ENCODE data around the gene SHISA6.
"Not testable (repeated sequence)": the region's sequence is repeated elsewhere in the genome, so short reads cannot be mapped to it uniquely, and the experiment has no call there.

The SHISA6 gene

DNA sequence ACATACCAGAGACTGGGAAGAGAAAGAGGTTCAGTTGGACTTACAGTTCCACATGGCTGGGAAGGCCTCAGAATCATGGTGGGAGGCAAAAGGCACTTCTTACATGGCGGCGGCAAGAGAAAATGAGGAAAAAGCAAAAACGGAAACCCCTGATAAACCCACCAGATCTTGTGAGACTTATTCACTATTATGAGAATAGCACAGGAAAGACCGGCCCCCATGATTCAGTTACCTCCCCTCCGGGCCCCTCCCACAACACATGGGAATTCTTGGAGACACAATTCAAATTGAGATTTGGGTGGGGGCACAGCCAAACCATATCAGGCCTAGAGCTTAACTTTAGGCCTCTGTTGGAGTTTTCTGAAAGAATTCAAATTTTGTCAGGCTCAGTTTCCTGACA, 60.9 kb downstream of the SHISA6 start:
- H3K27me3 Mint-ChIP-seq; H3K36me3 Mint-ChIP-seq (ENCODE audit: low read depth); H3K4me1 Mint-ChIP-seq (ENCODE audit: low read depth); H3K9me3 Mint-ChIP-seq; H3K4me3 Mint-ChIP-seq; H3K27ac Mint-ChIP-seq; intact Hi-C loops (cut with micrococcal nuclease): not testable (repeated sequence)

DNA sequence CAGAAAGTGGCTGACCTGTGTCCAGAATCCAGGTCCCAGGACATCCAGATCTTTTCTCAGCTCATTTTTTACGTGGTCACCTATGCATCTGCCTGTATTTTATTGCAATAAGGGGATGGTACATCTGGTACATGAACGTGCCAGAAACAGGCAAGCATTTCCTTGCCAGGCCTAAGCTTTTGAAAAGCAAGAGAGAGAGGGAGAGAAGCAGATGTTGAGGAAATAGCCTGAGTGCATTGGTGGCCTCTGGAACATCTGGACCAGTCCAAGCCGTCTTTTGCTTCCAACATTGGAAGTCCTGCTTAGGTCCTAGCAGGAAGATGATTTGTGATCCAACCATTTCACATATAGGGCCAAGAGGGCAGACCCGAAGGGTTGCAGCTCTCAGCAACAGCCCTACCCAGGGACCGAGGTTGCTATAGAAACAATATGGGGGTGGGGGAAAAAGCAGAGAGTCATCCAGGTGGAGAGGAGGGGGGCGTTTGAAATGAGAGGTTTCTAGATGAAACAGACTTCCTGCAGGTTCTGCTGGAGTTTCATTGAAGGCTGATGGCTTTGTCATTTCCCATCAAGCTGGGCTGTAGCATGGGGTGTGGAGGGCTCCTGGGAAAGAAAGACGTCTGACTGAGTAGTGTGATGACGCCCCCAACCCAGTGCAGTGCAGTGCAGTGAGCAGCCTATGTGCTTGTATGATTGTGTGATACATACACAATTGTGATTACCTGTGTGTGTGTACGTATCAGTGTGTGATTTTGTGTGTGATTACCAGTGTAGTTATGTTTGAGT, 61.6 kb downstream of the SHISA6 start:
- intact Hi-C loops (cut with micrococcal nuclease), result no loop called here
- no peak overlapping the region for H3K27ac Mint-ChIP-seq

DNA sequence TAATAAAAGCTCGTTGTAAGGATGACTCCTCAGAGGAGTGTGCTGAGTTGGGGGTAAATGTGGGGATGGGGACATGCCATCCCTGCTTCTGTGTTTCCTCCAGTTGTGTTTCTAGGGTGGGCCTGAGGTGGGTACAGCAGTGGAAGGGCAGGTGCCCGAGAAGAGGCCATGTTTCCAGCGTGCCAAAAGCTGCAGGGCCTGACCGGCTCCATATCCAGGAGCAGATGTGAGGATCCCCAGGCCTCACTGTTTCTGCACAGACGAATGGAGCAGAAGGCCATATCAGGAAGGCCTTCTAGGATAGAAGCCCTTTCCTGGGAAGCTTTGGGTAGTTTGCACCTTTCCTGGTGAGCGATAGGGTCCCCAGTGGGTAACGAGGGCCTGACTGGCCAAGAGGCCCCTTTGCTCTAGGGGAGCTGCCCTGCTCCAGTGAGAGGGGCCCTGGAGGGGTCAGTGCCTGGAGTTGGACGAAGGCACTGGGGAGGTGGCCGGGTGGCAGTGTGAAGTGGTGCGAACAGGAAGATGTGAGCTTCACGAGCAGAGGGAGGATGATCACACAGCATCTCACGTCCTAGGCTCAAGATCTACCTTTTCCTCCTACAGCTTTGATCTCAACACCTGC, 62.9 kb downstream of the SHISA6 start:
- intact Hi-C loops (cut with micrococcal nuclease), result no loop called here
- Mint-ChIP-seq H3K27me3 (no peaks in the 10 kb centered on the region), H3K4me1 (ENCODE audit: low read depth) (no peaks in the 10 kb centered on the region), H3K36me3 (ENCODE audit: low read depth) (no peaks in the 10 kb centered on the region), H3K4me3 (no peak overlapping the region), H3K27ac (no peak overlapping the region), H3K9me3 (no peaks in the 10 kb centered on the region)

More for the DNA sequence above, 61.6 kb downstream of the SHISA6 start:
- Mint-ChIP-seq H3K4me3 (no peak overlapping the region), H3K9me3 (no peaks in the 10 kb centered on the region), H3K27me3 (no peaks in the 10 kb centered on the region), H3K4me1 (ENCODE audit: low read depth) (no peaks in the 10 kb centered on the region), H3K36me3 (ENCODE audit: low read depth) (no peaks in the 10 kb centered on the region)

DNA sequence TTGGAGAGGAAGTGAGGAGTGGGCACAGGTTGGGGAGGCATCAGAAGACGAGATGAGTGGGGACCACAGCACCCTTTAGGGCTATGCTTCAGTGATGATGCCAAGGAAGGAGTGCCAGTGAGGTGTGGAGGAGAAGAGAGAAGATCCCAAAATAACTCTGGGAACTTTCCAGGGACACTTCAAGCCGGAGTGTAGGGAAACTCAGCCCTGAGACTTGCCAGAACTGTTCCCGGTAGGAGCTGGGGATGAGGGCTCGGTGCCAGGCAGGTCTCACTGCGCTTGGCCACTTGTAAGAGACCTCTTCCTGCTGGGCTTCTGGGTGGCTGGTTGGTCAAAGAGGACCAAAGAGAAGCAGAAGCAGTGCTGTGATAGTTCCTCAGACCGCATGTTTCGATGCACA, 63.6 kb downstream of the SHISA6 start:
- H3K4me1 Mint-ChIP-seq (ENCODE audit: low read depth), result no peaks in the 10 kb centered on the region
- H3K36me3 Mint-ChIP-seq (ENCODE audit: low read depth), result no peaks in the 10 kb centered on the region
- H3K27me3 Mint-ChIP-seq, result no peaks in the 10 kb centered on the region
- no peak overlapping the region for H3K27ac Mint-ChIP-seq
- no peak overlapping the region for H3K4me3 Mint-ChIP-seq
- intact Hi-C loops (cut with micrococcal nuclease), result no loop called here
- no peaks in the 10 kb centered on the region for H3K9me3 Mint-ChIP-seq

DNA sequence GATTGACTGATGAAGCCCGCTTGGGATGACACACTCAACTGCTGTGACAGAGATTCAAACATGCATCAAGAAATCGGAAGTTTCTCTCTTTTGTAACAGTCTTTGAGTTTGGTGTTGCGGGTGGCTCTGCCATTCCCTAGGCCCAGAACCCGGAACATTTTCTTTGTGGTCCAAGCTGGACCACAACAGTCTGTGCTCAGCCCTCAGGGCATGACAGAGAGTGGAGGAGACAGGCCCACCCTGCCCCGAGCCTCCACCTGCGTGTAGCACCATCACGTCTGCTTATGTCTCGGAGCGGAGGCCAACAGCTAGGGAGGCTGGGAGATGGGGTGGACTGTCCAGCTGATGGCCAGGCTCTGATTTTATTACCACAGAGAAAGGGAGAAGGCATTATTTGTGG, 64.5 kb downstream of the SHISA6 start:
- Mint-ChIP-seq H3K36me3 (ENCODE audit: low read depth) (no peaks in the 10 kb centered on the region), H3K4me1 (ENCODE audit: low read depth) (no peaks in the 10 kb centered on the region), H3K4me3 (no peak overlapping the region), H3K27ac (no peak overlapping the region), H3K27me3 (no peaks in the 10 kb centered on the region), H3K9me3 (no peaks in the 10 kb centered on the region)
- intact Hi-C loops (cut with micrococcal nuclease), result no loop called here

DNA sequence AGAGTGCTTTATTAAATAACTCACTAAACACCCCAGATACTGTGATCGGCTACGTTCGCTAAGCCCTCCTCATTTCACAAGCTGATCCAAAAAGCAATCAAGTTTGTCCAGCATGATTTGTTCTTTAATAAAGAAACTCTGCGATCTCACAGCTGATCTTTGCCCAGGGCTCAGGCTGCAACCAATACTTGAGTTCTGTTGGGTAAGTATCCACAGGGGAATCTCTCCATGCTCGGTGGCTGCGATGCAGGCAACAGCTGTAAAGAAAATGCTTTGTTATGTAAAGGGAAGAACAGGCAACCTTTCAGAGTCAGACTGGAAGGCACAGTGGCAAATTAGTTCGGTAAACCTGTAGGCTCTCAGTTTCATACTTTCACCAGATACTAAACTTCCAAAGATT, 67.5 kb downstream of the SHISA6 start:
- Mint-ChIP-seq H3K27ac (no peak overlapping the region), H3K36me3 (ENCODE audit: low read depth) (no peaks in the 10 kb centered on the region), H3K27me3 (no peaks in the 10 kb centered on the region), H3K4me3 (no peak overlapping the region), H3K9me3 (no peaks in the 10 kb centered on the region), H3K4me1 (ENCODE audit: low read depth) (no peaks in the 10 kb centered on the region)
- intact Hi-C loops (cut with micrococcal nuclease), result no loop called here

DNA sequence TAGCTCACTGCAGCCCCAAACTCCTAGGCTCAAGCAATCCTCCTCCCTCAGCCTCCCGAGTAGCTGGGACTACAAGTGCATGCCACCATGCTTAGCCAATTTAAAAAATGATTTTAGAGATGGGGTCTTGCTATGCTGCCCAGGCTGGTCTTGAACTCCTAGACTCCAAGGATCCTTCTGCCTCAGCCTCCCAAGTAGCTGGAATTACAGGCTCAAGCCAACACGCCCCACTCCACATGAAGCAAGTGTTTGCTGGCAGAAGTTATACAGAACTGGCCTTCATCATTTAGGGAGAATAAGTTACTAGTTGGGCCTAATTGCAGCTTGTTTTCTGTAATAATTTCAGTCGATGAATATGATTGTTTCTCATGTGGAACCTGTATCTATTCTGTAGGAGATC, 68.0 kb downstream of the SHISA6 start:
- intact Hi-C loops (cut with micrococcal nuclease), result no loop called here
- Mint-ChIP-seq H3K4me1 (ENCODE audit: low read depth) (no peaks in the 10 kb centered on the region), H3K9me3 (no peaks in the 10 kb centered on the region), H3K27me3 (no peaks in the 10 kb centered on the region), H3K36me3 (ENCODE audit: low read depth) (no peaks in the 10 kb centered on the region), H3K27ac (no peak overlapping the region), H3K4me3 (no peak overlapping the region)

DNA sequence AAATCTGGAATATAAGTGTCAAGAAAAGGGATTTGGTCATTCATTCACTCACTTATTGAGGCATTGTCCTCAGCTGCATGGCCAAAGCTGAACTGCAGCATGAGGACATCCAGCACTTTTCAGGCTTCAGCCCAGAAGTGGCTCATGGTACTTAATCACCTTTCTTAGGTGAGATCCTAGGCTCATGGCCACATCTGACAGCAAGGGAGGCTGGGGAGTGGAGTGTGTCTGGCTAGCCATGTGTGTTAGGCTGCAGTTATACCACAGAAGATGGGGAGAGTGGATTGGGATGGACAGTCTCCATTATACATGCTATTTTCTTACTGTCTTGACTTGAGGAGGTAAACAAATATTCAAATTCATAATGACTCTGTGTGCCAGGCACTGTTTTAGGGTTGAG, 68.8 kb downstream of the SHISA6 start:
- no peak overlapping the region for H3K27ac Mint-ChIP-seq
- H3K9me3 Mint-ChIP-seq, result no peaks in the 10 kb centered on the region
- H3K4me3 Mint-ChIP-seq, result no peak overlapping the region
- no peaks in the 10 kb centered on the region for H3K36me3 Mint-ChIP-seq (ENCODE audit: low read depth)
- no peaks in the 10 kb centered on the region for H3K27me3 Mint-ChIP-seq
- intact Hi-C loops (cut with micrococcal nuclease), result no loop called here
- H3K4me1 Mint-ChIP-seq (ENCODE audit: low read depth), result no peaks in the 10 kb centered on the region

DNA sequence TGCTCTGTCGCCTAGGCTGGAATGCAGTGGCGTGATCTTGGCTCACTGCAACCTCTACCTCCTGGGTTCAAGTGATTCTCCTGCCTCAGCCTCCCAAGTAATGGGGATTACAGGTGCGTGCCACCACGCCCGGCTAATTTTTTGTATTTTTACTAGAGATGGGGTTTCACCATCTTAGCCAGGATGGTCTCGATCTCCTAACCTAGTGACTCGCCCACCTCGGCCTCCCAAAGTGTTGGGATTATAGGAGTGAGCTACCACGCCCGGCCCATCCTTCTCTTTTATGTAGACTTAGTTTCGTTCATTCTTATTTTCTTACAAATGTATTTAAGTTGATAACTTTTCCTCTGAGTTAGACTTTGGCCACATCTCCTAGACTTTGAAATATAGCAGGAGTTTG, 75.4 kb downstream of the SHISA6 start:
- H3K4me3 Mint-ChIP-seq; H3K4me1 Mint-ChIP-seq (ENCODE audit: low read depth); H3K27me3 Mint-ChIP-seq; intact Hi-C loops (cut with micrococcal nuclease); H3K36me3 Mint-ChIP-seq (ENCODE audit: low read depth); H3K9me3 Mint-ChIP-seq; H3K27ac Mint-ChIP-seq: not testable (repeated sequence)

DNA sequence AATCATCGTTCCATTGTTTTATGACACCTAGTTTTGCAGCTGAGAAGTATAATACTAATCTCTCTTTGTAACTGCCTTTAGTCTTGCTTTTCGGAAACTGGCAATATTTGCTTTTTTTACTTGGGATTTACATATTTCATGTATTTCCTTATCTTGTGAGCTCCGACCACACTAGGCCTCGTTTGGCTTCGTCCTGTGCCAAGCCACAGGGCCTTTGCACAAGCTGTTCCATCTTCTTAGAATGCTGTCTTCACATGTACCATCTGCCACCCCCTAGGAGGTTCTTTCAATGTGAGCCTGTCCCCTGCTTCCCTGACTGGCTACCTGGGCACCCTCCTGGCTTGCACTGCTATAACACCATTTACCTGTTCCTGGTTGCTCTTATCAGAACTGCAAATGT, 77.2 kb downstream of the SHISA6 start:
- Mint-ChIP-seq H3K9me3 (no peaks in the 10 kb centered on the region), H3K27me3 (no peaks in the 10 kb centered on the region), H3K4me3 (no peak overlapping the region), H3K27ac (no peak overlapping the region), H3K4me1 (ENCODE audit: low read depth) (no peaks in the 10 kb centered on the region), H3K36me3 (ENCODE audit: low read depth) (no peaks in the 10 kb centered on the region)
- intact Hi-C loops (cut with micrococcal nuclease), result no loop called here

DNA sequence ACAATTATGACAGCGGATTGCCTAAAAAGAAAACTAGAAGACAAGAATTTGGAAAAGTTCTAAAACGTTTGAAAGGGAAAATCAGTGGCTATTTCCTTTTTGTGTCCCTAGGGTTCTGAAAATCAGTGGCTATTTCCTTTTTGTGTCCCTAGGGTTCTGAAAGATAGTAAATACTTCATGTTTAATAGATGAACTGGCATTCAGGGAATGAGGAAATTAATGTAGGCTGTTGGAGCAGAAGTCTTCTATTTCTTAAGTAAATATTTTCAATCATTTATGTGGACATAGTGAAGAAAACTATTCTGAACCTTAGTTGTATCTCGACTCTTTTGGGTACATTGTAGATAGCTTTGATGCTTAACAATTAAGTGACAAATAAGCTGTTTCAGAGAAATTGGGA, 78.9 kb downstream of the SHISA6 start:
- Mint-ChIP-seq H3K4me1 (ENCODE audit: low read depth) (no peaks in the 10 kb centered on the region), H3K36me3 (ENCODE audit: low read depth) (no peaks in the 10 kb centered on the region), H3K9me3 (peaks cover 10% of the 10 kb centered on the region)

DNA sequence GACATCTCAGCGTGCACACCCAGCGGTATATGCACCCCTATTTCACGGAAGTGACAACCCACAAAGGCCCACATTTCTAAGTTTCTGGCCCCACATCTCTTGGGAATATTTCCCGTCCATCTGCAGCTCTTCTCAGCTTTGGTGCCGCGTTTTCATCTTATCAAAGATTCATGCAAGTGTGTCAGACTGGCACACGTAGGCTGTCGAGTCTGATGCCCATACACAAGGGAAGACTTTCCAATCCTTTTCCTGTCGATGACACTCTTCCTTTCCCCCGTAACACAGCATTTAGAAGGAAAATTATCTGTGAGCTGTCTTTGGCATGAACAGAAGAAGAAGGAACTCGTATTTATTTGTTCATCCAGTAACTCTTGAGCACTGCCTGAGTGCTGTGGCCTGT, 83.0 kb downstream of the SHISA6 start:
- intact Hi-C loops (cut with micrococcal nuclease), result no loop called here
- H3K4me3 Mint-ChIP-seq, result no peak overlapping the region
- H3K27ac Mint-ChIP-seq, result no peak overlapping the region
- H3K4me1 Mint-ChIP-seq (ENCODE audit: low read depth), result no peaks in the 10 kb centered on the region
- H3K27me3 Mint-ChIP-seq, result no peaks in the 10 kb centered on the region
- H3K9me3 Mint-ChIP-seq, result peaks cover 14% of the 10 kb centered on the region
- H3K36me3 Mint-ChIP-seq (ENCODE audit: low read depth), result no peaks in the 10 kb centered on the region

More for the DNA sequence above, 78.9 kb downstream of the SHISA6 start:
- no peak overlapping the region for H3K27ac Mint-ChIP-seq
- no peaks in the 10 kb centered on the region for H3K27me3 Mint-ChIP-seq
- intact Hi-C loops (cut with micrococcal nuclease), result no loop called here
- H3K4me3 Mint-ChIP-seq, result no peak overlapping the region

DNA sequence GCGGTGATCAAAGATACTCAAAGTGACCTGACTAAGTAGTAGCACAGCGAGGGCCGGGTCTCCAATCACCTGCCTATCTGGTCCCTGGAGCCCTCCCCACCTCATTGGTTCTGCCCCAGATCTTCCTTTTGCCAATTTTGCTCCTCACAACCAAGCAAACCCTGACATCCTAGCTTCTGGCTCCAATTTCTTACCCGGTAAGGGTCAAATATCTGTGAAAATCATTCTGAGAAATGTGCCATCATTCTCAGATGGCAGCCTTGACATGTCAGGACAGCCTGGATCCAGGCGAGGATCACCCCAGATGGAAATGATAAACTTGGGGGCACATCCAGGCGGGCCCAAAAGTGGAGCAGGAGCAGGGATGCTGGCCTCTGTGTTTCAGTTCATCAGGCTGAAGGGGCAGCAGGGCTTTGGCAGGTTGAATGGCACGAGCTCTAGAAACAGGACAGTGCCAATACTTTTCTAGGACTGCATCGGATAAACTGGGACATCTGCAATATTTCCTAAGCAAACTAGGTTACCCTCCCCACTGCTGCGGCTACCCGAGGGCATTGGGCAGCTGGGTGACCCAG, 83.9 kb downstream of the SHISA6 start:
- H3K9me3 Mint-ChIP-seq, result peaks cover 14% of the 10 kb centered on the region
- H3K36me3 Mint-ChIP-seq (ENCODE audit: low read depth), result no peaks in the 10 kb centered on the region
- no peaks in the 10 kb centered on the region for H3K4me1 Mint-ChIP-seq (ENCODE audit: low read depth)
- intact Hi-C loops (cut with micrococcal nuclease), result no loop called here
- H3K27ac Mint-ChIP-seq, result no peak overlapping the region
- no peaks in the 10 kb centered on the region for H3K27me3 Mint-ChIP-seq
- no peak overlapping the region for H3K4me3 Mint-ChIP-seq

DNA sequence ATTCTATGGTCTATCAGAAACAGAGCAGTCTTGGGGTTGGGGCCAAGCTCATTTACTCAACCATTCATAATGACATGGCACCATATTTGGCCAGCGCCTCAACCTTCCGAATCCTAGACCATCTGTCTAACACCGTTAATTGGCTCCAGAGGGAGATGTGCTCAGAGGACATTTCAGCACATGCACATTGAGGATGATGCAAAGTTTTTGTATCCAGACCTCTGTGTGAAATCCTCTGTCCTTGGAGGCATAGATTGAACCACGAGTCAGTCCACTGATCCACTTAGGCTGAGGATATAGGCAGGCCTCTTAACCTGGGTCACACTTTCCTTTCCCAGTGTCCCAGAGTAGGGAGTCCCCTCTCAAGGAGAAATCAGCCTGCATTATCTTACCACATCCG, 85.5 kb downstream of the SHISA6 start:
- Mint-ChIP-seq H3K4me3 (no peak overlapping the region), H3K9me3 (peaks cover 14% of the 10 kb centered on the region), H3K27ac (no peak overlapping the region), H3K4me1 (ENCODE audit: low read depth) (no peaks in the 10 kb centered on the region), H3K36me3 (ENCODE audit: low read depth) (no peaks in the 10 kb centered on the region), H3K27me3 (no peaks in the 10 kb centered on the region)
- intact Hi-C loops (cut with micrococcal nuclease), result no loop called here

DNA sequence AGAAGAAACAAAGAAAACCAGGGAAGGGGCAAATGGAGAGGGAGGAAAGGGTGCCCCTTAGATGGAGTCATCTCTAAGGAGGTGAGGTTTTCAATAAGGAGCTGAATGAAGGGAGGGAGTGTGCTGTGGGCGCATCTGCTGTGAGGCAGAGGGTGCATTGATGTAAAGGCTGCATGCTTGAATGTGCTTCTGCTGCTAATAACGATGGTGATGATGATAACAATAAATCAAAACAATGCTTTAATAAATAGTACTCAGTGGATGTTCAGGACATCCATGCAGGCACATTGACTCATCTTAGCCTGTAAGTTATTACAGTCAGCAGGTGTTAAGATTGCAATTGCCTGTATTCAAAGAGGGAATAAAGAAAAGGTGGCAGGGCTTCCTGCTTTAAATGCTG, 87.8 kb downstream of the SHISA6 start:
- Mint-ChIP-seq H3K36me3 (ENCODE audit: low read depth) (no peaks in the 10 kb centered on the region), H3K27ac (no peak overlapping the region), H3K9me3 (peaks cover 14% of the 10 kb centered on the region), H3K4me3 (no peak overlapping the region), H3K27me3 (no peaks in the 10 kb centered on the region), H3K4me1 (ENCODE audit: low read depth) (no peaks in the 10 kb centered on the region)
- intact Hi-C loops (cut with micrococcal nuclease), result no loop called here
